Suprapubic skin (tissue), 4 donors: ENCODE measurements around the gene ATXN1. TPM values are rescaled to one million over a fixed set of nuclear protein-coding genes. Genes with fewer than 3 reads are reported as not detected.

Source experiments
- DNase-seq, 2 donors: peaks; one replicate each; pipeline ENCODE4 v3.0.0-alpha.2; 2019; ENCODE audit warnings: low spot score in 2 of 2
- H3K27ac ChIP-seq: fragments of 200-600 bp; sonication (generic); one replicate; pipeline ENCODE4 v1.5.1; 2019
- H3K27me3 ChIP-seq: fragments of 200-600 bp; sonication (generic); one replicate; pipeline ENCODE4 v1.5.1; 2019
- H3K36me3 ChIP-seq: fragments of 200-600 bp; sonication (generic); one replicate; pipeline ENCODE4 v1.5.1; 2019
- H3K4me1 ChIP-seq: fragments of 200-600 bp; sonication (generic); one replicate; pipeline ENCODE4 v1.5.1; 2019
- H3K4me3 ChIP-seq: fragments of 200-600 bp; sonication (generic); one replicate; pipeline ENCODE4 v1.5.1; 2019; ENCODE audit warnings: mild to moderate bottlenecking
- H3K9me3 ChIP-seq: fragments of 200-600 bp; sonication (generic); one replicate; pipeline ENCODE4 v1.5.1; 2019
- EP300 ChIP-seq: sonication (generic); formaldehyde crosslinking; IDR thresholded peaks from one replicate; pipeline ENCODE4 v1.6.1; 2017; ENCODE audit warnings: antibody characterized with exemption
- POLR2A ChIP-seq, 2 donors: fragments of 450-650 bp; IDR thresholded peaks; one replicate each; pipeline ENCODE4 v1.6.1; 2017; ENCODE audit warnings: antibody characterized with exemption in 2 of 2, mild to moderate bottlenecking in 2 of 2, moderate library complexity in 2 of 2
- POLR2AphosphoS5 ChIP-seq, 3 donors: sonication (generic); formaldehyde crosslinking; IDR thresholded peaks; one replicate each; pipeline ENCODE4 v1.6.1; 2017; ENCODE audit warnings: antibody characterized with exemption in 3 of 3
- WGBS: methylation state at CpG from one replicate; pipeline ENCODE4 v1.1.5; 2018; 5-methylcytosine and 5-hydroxymethylcytosine counted together
- total RNA-seq, 4 donors: library from RNA; depleted of rRNA; stranded (reverse); fragments of >200 nt; gene quantifications; one replicate each; pipeline ENCODE4 v1.1.0, GENCODE V29; 2016
- TF ChIP-seq, protein P1 (sequence below), 2 donors: fragments of 200-600 bp in 1 of 2; fragments of 450-650 bp in 1 of 2; sonication (generic) in 1 of 2; IDR thresholded peaks; one replicate each; pipeline ENCODE4 v1.5.1; 2016 to 2019; ENCODE audit warnings: antibody characterized with exemption in 2 of 2, mild to moderate bottlenecking in 1 of 2, moderate library complexity in 1 of 2

The ATXN1 gene
- total RNA-seq, 4 donors from 2014 or later, result 32.8 to 95.4 (median 42.4) TPM

DNA sequence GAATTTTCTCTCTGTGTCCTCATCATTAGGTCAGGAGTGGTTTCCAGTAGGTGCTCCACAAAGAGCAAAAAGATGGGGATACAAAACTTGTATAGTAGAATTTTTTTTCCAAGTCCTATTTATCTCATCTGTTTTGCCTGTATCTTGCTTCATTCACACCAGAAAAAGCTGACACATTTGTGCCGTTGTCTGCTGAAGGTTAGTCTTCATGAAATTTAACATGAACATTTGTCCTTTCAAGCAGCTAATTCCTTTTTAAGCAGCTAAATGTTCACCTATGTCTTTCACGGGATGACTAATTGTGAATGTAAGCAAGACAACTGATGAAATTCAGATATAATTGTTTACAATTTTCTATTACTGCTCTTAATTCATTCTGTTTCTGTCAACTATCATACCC is 83.8 kb downstream of the ATXN1 start:
- 54% methylated on average over 2 of the region's 2 CpGs for WGBS
- TF ChIP-seq, protein P1, sequence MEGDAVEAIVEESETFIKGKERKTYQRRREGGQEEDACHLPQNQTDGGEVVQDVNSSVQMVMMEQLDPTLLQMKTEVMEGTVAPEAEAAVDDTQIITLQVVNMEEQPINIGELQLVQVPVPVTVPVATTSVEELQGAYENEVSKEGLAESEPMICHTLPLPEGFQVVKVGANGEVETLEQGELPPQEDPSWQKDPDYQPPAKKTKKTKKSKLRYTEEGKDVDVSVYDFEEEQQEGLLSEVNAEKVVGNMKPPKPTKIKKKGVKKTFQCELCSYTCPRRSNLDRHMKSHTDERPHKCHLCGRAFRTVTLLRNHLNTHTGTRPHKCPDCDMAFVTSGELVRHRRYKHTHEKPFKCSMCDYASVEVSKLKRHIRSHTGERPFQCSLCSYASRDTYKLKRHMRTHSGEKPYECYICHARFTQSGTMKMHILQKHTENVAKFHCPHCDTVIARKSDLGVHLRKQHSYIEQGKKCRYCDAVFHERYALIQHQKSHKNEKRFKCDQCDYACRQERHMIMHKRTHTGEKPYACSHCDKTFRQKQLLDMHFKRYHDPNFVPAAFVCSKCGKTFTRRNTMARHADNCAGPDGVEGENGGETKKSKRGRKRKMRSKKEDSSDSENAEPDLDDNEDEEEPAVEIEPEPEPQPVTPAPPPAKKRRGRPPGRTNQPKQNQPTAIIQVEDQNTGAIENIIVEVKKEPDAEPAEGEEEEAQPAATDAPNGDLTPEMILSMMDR (IDR thresholded peaks at IDR 0.05), result no peak
- no peak for TF ChIP-seq POLR2A (IDR thresholded peaks at IDR 0.05)
- no peak for TF ChIP-seq POLR2AphosphoS5 (IDR thresholded peaks at IDR 0.05)
- no peak for TF ChIP-seq EP300
- H3K4me1 ChIP-seq, result peaks cover 38% of the 10 kb centered on the region

DNA sequence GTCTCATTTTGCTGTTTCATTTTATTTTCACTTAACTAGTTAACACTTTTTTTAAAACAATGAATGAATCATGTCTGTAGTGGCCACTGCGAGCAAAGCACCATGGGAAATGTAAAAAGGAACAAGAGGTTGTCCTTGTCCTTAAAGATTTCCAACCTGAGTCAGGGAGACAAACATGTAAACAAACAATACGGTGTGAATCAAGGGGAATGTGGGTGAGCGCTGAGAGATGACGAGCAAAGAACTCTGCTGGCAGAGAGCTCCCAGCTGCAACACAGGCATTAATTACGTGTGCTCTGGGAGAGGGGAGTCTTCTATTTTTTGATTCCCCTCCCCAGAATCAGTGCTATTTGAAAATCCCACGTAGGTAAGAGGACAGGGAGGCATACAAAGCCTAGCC is 84.3 kb downstream of the ATXN1 start:
- Histone ChIP-seq H3K4me3 (no peak overlapping the region), H3K27me3 (no peaks in the 10 kb centered on the region), H3K4me1 (peaks cover 39% of the 10 kb centered on the region), H3K36me3 (no peaks in the 10 kb centered on the region), H3K27ac (no peak overlapping the region), H3K9me3 (no peaks in the 10 kb centered on the region)
- whole genome bisulfite sequencing, result 63% methylated on average over 6 of the region's 6 CpGs
- no peak for TF ChIP-seq POLR2AphosphoS5 (IDR thresholded peaks at IDR 0.05)
- TF ChIP-seq, protein P1 (IDR thresholded peaks at IDR 0.05), result no peak
- no peak for TF ChIP-seq POLR2A (IDR thresholded peaks at IDR 0.05)
- TF ChIP-seq EP300, result no peak
- no peak for DNase-seq

More for the DNA sequence above, 83.8 kb downstream of the ATXN1 start:
- no peaks in the 10 kb centered on the region for H3K9me3 ChIP-seq
- no peak overlapping the region for H3K27ac ChIP-seq
- no peak for DNase-seq
- no peaks in the 10 kb centered on the region for H3K36me3 ChIP-seq
- no peak overlapping the region for H3K4me3 ChIP-seq
- H3K27me3 ChIP-seq, result no peaks in the 10 kb centered on the region

DNA sequence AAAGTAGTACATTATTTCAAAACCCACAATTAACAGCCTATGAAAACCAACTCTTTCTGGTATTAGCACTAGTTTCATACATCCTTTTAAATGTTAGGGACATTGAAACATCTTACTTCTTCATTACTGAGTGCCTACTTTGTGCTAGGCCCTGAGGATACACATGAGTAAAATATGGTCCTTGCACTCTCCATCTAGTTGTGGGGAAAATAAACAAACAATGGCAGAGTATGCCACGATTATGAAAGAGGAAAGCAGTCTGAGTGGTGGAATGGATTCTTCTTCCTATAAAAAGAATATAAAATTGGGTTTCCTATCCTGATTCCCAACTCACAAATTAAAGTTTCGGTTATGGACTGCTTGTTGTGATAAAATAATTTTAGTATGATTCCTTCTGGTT is 84.9 kb downstream of the ATXN1 start:
- TF ChIP-seq POLR2AphosphoS5 (IDR thresholded peaks at IDR 0.05) (no peak), EP300 (no peak), POLR2A (IDR thresholded peaks at IDR 0.05) (no peak)
- no peak for DNase-seq
- peaks cover 42% of the 10 kb centered on the region for H3K4me1 ChIP-seq

DNA sequence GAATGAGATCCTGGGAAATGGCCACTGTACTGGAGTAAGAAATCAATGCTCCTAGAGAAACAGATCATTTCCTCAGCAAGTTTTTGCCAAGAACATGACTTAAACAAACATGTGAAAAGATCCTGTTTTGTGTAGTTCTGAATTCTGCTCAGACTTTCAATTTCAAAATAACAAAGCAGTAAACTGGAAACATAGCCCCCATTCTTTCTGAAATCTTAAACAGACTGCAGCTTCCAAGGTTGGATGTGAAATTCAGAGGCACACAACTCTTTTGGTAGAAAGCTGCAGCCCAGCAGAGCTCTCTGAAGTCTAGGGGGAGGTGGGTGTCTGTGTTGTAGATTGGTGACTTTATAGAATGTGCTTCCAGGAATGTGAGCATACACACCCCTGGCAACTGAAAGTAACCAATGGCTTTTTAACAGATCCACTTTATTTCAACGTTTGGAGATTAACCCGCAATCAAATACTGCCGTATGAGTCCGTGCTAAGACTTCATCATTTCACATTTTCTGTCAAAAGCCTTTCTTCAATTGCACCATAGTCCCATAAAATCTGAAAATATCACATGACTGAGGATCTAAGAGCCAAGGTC is 86.4 kb downstream of the ATXN1 start:
- Histone ChIP-seq H3K27ac (peak overlapping the region; percentile 24), H3K4me1 (peaks cover 46% of the 10 kb centered on the region), H3K4me3 (no peak overlapping the region), H3K9me3 (no peaks in the 10 kb centered on the region), H3K27me3 (no peaks in the 10 kb centered on the region), H3K36me3 (no peaks in the 10 kb centered on the region)
- DNase-seq, result no peak
- no peak for TF ChIP-seq POLR2AphosphoS5 (IDR thresholded peaks at IDR 0.05)
- 68% methylated on average over 4 of the region's 4 CpGs for WGBS

More for the DNA sequence above, 84.9 kb downstream of the ATXN1 start:
- H3K36me3 ChIP-seq, result no peaks in the 10 kb centered on the region
- no peak overlapping the region for H3K27ac ChIP-seq
- H3K27me3 ChIP-seq, result no peaks in the 10 kb centered on the region
- no peaks in the 10 kb centered on the region for H3K9me3 ChIP-seq
- H3K4me3 ChIP-seq, result no peak overlapping the region
- 62% methylated on average over 2 of the region's 2 CpGs for WGBS

DNA sequence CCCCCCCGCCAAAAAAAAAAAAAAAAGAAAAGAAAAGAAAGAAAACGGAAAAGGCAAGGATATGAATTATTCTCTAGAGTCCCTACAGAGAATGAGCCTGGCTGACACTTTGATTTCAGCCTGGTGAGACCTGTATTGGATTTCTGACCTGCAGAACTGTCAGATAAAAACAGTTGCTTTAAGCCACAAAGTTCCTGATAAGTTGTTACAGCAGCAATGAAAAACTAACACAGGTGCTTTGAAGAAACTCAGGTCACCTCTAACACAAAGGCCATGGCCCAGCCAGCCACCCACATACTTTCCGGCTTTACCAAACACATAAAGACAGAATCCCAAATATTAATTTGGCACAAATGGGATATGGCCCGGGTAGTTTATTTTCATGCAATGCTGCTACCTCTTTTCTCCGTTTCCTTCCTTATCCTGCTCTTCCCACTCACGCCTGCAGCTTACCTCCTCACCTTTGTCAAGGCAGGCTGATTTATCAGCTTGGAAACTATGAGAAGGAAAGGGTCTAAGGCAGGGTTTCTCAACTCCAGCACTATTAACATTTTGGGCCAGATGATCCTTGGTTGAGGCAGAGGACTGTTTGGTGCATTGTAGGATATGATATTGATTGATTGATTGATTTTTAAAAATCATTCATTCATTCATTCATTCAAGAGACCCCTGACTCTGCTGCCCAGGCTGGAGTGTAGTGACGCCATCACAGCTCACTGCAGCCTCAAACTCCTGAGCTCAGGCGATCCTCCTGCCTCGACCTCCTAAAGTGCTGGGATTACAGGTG is 88.1 kb downstream of the ATXN1 start:
- no peak for DNase-seq
- Histone ChIP-seq H3K27me3 (no peaks in the 10 kb centered on the region), H3K9me3 (no peaks in the 10 kb centered on the region), H3K4me3 (no peak overlapping the region), H3K4me1 (peaks cover 55% of the 10 kb centered on the region), H3K27ac (no peak overlapping the region), H3K36me3 (no peaks in the 10 kb centered on the region)
- 88% methylated on average over 9 of the region's 9 CpGs for WGBS
- TF ChIP-seq POLR2AphosphoS5 (IDR thresholded peaks at IDR 0.05), result no peak

DNA sequence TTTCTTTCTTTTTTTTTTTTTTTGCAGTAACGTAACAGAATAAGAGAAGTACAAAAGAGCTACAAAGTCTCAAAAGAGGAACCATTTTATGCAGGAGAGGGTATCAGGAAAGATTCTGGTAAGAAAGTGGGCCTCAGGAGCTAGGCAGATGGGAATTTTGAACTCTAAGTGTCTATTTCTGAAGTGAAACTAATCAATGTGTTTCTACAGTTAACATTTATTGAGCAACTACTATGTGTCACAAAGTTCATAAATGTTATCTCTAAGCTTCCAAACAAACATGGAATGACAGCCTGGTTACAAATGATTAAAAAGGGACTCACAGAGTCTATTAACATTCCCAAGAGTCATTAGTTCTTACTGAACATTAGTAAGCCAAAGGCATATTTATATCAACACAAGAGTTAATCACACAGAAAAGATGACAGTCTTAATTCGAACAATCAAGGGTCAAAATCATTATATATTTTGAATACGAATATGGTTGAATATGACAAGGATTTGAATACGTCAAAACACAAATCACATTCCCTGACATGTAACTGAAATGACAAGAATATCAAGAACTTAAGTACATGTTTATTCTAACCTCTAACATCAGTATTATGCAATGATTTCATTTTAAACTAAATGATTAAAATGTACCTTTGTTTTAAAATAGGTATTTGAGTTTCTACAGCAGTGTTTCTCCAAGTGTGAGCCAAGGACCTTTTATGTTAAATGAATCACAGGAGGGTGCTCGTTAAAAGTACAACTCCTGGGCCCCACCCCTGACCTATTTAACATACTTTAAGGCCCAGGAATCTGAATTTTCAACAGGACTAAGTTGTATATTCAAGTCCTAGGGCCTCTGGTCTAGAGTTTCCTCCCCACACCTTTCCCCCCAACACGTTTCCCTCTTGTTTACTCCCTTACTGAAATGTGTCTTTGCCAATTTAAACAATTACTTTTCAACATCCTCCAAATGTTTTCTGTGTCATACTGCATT is 89.7 kb downstream of the ATXN1 start:
- Histone ChIP-seq H3K4me3 (no peak overlapping the region), H3K36me3 (no peaks in the 10 kb centered on the region), H3K27ac (peak overlapping the region; percentile 1), H3K27me3 (no peaks in the 10 kb centered on the region), H3K4me1 (peaks cover 45% of the 10 kb centered on the region), H3K9me3 (no peaks in the 10 kb centered on the region)
- WGBS, result 48% methylated on average over 6 of the region's 6 CpGs
- no peak for TF ChIP-seq POLR2A (IDR thresholded peaks at IDR 0.05)
- TF ChIP-seq, protein P1 (IDR thresholded peaks at IDR 0.05), result no peak
- no peak for DNase-seq
